HG03460 (cell line): ENCODE data around the gene SLC16A6.
"Not testable (repeated sequence)": the region's sequence is repeated elsewhere in the genome, so short reads cannot be mapped to it uniquely, and the experiment has no call there.

Source experiments
- ATAC-seq: cut with Tn5 transposase; IDR thresholded peaks from one replicate; pipeline ENCODE4 v1.9.1; 2021; ENCODE audit not compliant: unreplicated experiment

Gene SLC16A6

DNA sequence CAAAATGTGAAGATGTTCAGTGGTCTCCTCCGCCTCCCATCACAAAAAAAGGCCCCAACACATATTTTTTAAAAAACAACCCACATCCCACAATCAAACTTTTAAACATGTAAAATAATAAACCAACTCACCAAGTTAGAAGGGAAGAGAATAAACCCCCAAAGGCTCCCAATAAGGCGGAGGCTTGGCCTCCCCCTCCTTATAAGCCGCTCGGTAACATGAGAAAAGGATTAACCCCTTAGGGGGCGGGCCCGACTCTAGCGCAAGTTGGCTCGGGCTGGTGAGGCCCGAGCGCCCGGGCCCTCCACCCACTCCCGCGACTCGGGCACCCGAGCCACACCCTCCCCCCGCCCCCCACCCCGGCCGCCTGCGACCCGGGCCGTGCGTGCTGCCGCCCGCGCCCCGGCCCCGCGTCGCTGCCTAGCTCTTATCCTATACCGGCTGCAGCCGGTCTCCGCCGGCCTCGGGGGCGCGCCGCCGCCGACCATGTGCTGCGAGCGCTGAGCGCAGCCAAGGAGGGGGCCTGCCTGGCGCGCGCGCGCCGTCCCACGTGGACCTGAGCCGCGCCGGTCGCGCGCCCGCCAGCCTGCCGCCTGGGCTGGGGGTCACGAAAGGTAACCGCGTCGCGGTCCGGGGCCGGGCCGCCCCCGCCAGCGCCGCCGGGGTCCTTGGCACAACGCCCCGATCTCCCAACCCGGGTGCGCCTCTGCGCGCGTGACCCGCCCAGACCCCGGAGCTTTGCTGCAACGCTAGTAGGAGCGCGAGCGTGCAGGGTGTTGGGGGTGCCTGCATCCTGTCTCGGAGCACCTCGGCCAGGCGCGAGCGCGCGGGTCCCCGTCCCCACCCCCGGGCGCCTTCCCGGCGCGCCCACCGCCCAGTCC, at the start of gene SLC16A6, which contains the start of gene ARSG:
SLC16A6 (minus strand) TSS at position 173 of the 881 bp plus-strand sequence. CDS start 12,807 bp downstream, outside the sequence.
ARSG (plus strand) TSS at position 541 of the 881 bp plus-strand sequence. CDS start 15,999 bp downstream, outside the sequence.
- ATAC-seq, result peak; percentile 41

DNA sequence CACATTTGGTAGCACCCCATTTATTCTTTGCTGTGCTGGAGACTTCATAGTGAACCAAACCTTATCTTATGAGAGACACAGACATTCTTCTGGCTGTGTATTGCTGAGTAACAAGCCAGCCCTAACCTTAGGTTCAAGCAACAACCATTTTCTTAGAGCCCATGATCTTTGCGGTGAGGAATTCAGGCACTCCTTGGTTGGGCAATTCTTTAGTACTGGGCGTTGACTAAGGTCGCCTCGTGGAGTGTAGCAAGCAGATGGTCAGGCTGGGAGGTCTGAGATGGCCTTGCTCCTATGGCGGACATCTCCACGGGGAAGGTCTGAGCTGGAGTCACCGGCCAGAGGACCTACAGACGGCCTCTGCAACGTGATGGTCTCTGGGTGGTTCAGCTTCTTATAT, 43.5 kb upstream of the SLC16A6 start:
- no peak for ATAC-seq

DNA sequence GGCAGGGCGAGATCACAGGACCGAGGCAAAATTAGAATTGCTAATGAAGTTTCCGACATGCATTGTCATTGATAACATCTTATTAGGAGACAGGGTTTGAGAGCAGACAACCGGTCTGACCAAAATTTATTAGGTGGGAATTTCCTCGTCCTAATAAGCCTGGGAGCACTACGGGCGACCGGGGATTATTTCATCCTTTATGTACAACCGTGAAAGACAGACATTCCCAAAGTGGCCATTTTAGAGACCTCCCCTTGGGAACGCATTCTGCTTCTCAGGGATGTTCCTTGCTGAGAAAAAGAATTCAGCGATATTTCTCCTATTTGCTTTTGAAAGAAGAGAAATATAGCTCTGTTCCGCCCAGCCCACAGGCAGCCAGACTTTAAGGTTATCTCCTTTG, 41.0 kb upstream of the SLC16A6 start:
- not testable (repeated sequence) for ATAC-seq

DNA sequence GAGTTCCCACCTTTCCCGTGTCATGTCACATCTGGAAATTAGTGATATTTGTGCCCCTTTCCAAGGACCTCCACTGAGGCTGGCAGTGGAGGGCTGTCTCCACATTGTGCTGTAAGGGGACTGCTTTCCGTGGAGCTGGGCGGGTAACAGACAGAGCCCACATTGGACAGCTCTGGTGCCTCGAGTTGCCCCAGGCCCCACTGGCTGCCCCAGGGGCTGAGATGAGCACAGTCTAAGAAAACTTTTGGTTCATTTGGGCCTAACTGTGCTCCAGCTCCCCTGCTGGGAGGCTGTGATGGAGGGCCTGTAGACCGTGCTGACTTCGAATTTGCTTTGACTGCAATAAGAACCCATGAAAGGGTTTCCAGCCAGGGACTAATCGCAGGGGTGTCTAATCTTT, 38.4 kb upstream of the SLC16A6 start:
- no peak for ATAC-seq

DNA sequence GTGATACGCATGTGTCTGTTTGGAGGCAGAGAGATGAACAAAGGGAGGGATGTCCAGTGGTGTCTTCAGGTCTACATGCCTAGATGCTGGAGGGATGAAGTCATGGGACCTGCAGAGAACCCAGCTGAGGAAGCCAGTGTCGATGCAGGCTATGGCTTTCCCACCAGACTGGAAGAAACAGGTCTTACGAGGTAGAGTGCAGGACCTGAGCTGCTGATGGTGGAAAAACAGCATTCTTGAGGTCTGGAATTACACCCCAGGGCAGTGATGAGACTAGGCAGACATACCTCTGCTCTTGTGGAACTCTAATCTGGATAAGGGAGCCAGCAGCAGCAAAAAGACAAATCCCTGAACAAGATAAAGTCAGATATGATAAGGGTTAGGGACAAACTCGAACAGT, 37.7 kb upstream of the SLC16A6 start:
- no peak for ATAC-seq

DNA sequence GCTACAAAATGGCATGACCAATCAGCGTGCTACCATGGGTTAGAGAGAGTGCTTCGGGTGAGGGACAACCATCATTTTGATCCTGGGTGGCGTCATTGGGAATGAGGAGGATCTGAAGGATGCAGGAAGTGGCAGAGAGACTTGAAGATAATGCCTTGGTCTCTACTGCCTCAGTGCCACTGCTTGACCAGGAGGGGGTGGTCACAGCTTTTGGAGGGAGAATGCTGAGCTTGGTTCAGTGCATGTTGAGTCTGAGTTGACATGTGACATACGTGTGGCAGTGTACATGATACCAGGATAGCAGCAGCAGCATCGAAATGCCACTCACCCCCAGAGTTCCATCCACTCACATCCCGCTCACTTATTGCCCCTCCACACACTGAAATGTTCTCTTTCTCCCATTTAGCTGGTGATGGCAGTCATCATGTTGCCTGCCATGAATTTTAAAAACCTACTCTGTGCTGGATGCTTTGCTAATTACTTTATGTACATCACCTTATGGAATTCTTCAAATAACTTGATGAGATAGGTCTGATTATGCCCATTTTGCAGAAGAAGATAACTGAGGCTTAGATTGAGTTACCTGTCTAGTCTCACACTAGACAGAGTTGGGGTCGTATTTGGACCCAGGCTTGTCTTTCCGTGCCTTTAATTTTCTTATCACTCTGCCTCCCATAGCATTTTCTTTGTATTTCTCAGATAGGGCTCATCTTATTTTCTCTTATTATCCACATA, 37.1 kb upstream of the SLC16A6 start:
- no peak for ATAC-seq

DNA sequence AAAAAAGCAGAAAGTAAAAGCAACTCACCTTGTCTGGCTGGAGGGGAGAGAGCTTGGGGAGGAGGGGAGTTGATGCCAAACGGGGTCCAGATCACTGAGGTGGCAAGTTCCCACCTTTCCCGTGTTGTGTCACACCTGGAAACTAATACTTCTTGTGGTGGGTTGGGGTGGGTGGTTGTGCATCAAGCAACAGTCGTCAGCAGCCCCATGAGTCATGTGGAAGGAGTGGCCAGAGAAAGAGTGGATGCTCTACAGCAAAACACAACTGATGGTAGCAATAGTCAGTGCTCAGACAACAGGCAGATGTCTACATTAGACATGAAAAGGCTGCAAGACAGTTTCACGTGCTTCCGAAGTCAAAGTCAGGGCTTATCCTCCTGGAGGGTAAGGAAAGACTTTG, 35.8 kb upstream of the SLC16A6 start:
- no peak for ATAC-seq

DNA sequence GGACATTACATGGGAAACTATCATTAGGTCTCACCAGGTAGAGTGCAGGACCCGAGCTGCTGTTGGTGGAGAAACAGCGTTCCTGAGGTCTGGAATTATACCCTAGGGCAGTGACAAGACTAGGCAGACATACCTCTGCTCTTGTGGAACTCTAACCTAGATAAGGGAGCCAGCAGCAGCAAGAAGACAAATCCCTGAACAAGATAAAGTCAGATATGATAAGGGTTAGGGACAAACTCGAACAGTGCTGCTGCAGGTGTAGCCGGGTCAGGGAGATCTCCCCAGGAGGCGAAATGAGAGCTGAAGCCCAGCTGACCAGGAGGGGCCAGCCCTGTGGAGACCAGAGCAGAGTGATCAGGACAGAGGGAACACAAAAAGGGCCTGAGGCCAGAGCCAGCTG, 35.0 kb upstream of the SLC16A6 start:
- no peak for ATAC-seq

DNA sequence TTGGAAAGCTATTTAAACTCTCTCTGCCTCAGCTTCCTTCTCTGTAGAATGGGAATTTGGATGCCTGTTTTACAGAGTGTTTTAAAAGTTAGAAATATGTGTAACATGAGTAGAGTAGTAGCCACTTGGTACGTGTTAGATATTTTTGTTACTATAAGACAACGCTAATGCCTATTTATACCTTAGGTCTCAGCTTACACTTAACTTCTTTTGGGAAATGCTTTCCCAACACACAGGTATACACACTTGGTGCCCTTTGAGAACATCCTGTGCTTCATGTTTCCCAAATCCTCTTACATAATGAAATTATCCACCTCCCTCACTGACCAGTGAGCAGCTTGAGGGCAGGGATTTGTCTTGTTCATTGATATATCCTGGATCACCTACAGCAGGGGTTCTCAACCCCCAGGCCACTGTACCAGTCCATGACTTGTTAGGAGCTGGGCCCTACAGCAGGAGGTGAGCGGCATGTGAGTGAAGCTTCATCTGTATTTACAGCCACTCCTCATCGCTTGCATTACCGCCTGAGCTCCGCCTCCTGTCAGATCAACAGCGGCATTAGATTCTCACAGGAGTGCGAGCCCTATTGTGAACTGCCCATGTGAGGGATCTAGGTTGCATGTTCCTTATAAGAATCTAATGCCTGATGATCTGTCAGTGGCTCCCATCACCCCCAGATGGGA, 33.9 kb upstream of the SLC16A6 start:
- no peak for ATAC-seq

- no peak for ATAC-seq
Measured at GRCh38 chr17:68324114-68324513, 33.2 kb upstream of the SLC16A6 start.

GRCh38 chr17:68322630-68323029, 31.7 kb upstream of the SLC16A6 start:
- no peak for ATAC-seq

GRCh38 chr17:68321556-68321954, 30.6 kb upstream of the SLC16A6 start:
- ATAC-seq, result no peak

- ATAC-seq, result no peak
Measured at GRCh38 chr17:68320943-68321555, 30.1 kb upstream of the SLC16A6 start.

GRCh38 chr17:68320311-68320865, 29.5 kb upstream of the SLC16A6 start:
- no peak for ATAC-seq

DNA sequence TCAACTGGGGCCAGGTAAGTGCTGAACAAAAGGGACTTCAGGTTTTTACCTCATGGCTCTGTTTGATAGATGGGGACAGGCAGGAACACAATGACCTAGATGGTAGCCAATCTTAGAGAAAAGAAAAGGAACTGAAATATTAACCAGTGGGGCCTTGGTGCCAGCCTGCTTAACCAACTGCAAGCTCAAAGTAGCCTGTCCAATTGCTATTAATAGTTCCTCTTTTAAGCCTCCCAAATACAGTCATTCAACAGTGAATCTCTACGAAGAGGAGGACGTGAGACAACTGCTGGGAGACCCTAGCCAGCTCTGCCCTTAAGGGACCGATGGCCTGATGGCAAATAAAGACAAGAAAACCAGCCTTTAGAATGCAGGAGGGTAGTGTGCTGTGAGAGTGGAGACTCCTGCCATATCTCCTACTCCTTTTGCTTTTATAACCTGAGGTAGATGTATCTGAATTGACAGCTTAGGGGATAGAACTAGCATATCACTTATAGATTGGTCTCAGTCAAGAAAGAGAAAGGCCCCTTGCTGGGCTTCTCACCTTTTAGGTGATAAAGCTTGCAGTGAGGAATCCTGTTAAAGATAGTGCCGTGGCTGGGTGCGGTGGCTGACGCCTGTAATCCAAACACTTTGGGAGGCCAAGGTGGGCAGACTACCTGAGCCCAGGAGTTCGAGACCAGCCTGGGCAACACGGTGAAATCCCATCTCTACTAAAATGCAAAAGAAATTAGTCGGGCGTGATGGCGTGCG, 28.7 kb upstream of the SLC16A6 start:
- ATAC-seq, result no peak

DNA sequence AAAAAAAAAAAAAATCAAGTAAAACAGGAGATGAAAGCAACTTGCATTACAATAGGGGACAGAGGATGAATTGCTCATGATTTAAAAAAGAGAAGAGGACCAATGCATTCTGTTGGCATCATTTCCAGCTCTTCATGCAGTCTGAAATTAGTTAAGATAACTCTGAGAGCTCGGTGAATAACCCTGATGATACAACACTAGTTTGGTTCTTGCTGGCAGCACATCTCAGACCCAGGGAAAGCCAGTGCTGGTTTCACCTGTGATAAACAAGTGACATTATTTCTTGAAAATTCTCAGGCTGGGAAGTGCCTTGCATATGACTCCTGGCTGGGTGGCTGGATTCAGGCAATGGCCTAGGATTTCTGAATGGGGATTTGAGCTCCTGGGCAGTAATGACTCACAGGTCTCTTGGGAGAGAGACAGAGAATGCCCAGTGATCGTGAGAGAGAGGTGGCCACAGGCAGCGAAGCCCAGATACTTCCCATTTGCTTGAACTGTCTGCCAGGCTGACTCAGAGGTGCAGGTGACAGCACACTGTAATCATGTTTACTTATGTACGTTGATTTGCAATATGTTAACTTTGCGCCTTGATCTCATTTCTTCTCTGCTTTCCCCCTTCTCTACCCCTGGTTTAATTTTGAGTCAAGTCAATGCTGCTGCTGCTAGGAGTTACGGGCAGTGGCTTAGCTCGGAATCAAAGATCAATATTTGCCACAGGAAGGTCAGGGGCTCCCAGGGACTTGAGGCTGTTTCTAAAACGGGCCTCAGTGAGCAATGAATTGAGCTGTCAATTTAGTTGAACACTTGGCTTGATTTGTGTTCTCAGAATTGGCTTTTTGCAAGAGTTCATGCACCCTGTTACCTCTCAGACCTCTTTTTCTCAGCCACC, 27.4 kb upstream of the SLC16A6 start:
- no peak for ATAC-seq

GRCh38 chr17:68317458-68317857, 26.5 kb upstream of the SLC16A6 start:
- no peak for ATAC-seq

DNA sequence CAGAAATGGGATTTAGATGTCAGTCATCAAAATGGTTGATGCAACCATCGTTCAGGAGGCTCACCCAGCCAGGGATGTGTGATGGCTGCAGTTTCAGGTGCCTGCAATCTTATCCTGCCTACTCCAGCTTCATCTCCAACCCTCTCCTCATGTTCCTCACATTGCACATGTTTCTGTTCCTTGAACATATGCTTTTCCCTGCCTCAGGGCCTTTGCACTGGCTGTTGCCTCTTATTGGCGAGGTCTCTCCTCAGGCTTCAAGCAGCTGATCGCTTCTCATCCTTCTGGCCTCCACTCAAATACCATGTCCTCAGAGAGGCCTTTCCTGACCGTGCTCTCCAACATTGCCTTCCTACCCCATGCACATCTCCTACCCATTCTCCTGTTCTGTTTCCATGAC, 25.0 kb upstream of the SLC16A6 start:
- no peak for ATAC-seq

- ATAC-seq, result no peak
Measured at GRCh38 chr17:68314916-68315535, 24.1 kb upstream of the SLC16A6 start.
